DND-41 (cell line): Measurements from ENCODE around the gene AKAP10.
A peak's percentile ranks its signal among the peaks of the same experiment; 100 is the strongest.

Experiments
- ATAC-seq: fragments of 200-7000 bp; cut with Tn5 transposase; 3 replicates; pipeline ENCODE4 v1.9.1; 2021; ENCODE audit warnings: low read depth; ENCODE audit not compliant: insufficient read depth
- DNase-seq: peaks from one replicate; pipeline ENCODE4 v3.0.0-alpha.2; 2020
- H2AFZ ChIP-seq: 2 replicates; pipeline ENCODE4 v1.6.0; 2012; ENCODE audit warnings: low read depth, low read length
- H3K27ac ChIP-seq: 2 replicates; pipeline ENCODE4 v1.5.1; 2012; ENCODE audit warnings: low read length, inconsistent platforms
- H3K27me3 ChIP-seq: fragments of 200-600 bp; sonication (generic); 2 replicates; pipeline ENCODE4 v1.6.0; 2012; ENCODE audit warnings: low read length, mild to moderate bottlenecking, inconsistent platforms; ENCODE audit not compliant: insufficient read depth, poor library complexity
- H3K36me3 ChIP-seq: 2 replicates; pipeline ENCODE4 v1.5.1; 2012; ENCODE audit warnings: low read length, inconsistent platforms; ENCODE audit not compliant: insufficient read depth
- H3K4me1 ChIP-seq: 2 replicates; pipeline ENCODE4 v1.5.1; 2012; ENCODE audit warnings: mild to moderate bottlenecking, low read length; ENCODE audit not compliant: insufficient read depth
- H3K4me2 ChIP-seq: 2 replicates; pipeline ENCODE4 v1.6.0; 2012; ENCODE audit warnings: mild to moderate bottlenecking, moderate library complexity, low read length, inconsistent platforms; ENCODE audit not compliant: insufficient read depth
- H3K4me3 ChIP-seq, 2 experiments: fragments of 200-600 bp in 1 of 2; shearing (Covaris generic) in 1 of 2; 2 replicates each; pipeline ENCODE4 v1.5.1; 2012 to 2016; ENCODE audit warnings: inconsistent platforms in 2 of 2, low read length in 2 of 2, mild to moderate bottlenecking in 2 of 2, low read depth in 1 of 2, moderate library complexity in 1 of 2
- H3K79me2 ChIP-seq: 2 replicates; pipeline ENCODE4 v1.6.0; 2012; ENCODE audit warnings: low read length, inconsistent platforms; ENCODE audit not compliant: insufficient read depth
- H3K9ac ChIP-seq: 2 replicates; pipeline ENCODE4 v1.6.0; 2012; ENCODE audit warnings: low read depth, mild to moderate bottlenecking, inconsistent platforms, low read length, moderate library complexity
- H3K9me3 ChIP-seq: 2 replicates; pipeline ENCODE4 v1.5.1; 2012; ENCODE audit warnings: low read length, moderate library complexity, mild to moderate bottlenecking, inconsistent platforms; ENCODE audit not compliant: insufficient read depth, severe bottlenecking
- H4K20me1 ChIP-seq: 2 replicates; pipeline ENCODE4 v1.6.0; 2012; ENCODE audit warnings: low read length; ENCODE audit not compliant: insufficient read depth
- CTCF ChIP-seq: IDR thresholded peaks from 2 replicates; pipeline ENCODE4 v1.5.1; 2012; ENCODE audit warnings: borderline replicate concordance, low read length, moderate library complexity, mild to moderate bottlenecking; ENCODE audit not compliant: poor library complexity, severe bottlenecking; ENCODE audit errors: extremely low read depth
- EZH2 ChIP-seq: IDR thresholded peaks from 3 replicates; pipeline ENCODE4 v1.6.1; 2012; ENCODE audit warnings: borderline replicate concordance, low read depth, mild to moderate bottlenecking, moderate library complexity, low read length, inconsistent platforms; ENCODE audit not compliant: severe bottlenecking

AKAP10 gene

GRCh38 chr17:19877364-19877945 lies 100.2 kb downstream of the AKAP10 start:
- Histone ChIP-seq H3K9me3 (no peaks in the 10 kb centered on the region), H3K4me2 (no peak overlapping the region), H3K27ac (no peak overlapping the region), H3K79me2 (no peaks in the 10 kb centered on the region), H3K4me3 (no peak overlapping the region), H3K36me3 (no peaks in the 10 kb centered on the region), H4K20me1 (no peaks in the 10 kb centered on the region), H3K27me3 (no peaks in the 10 kb centered on the region), H3K9ac (no peak overlapping the region), H3K4me1 (peaks cover 16% of the 10 kb centered on the region), H2AFZ (no peak overlapping the region)
- TF ChIP-seq EZH2 (no peak), CTCF (no peak)
- DNase-seq = no peak
- no peak for ATAC-seq

GRCh38 chr17:19876529-19877161 lies 101.0 kb downstream of the AKAP10 start:
- DNase-seq (peak; percentile 85), ATAC-seq (peak; percentile 100)
- Histone ChIP-seq H3K4me3 (no peak overlapping the region), H3K9me3 (no peaks in the 10 kb centered on the region), H3K27ac (no peak overlapping the region), H3K4me2 (peak overlapping the region; percentile 41), H3K27me3 (no peaks in the 10 kb centered on the region), H3K36me3 (no peaks in the 10 kb centered on the region), H3K79me2 (no peaks in the 10 kb centered on the region), H3K9ac (no peak overlapping the region), H4K20me1 (no peaks in the 10 kb centered on the region), H3K4me1 (peaks cover 16% of the 10 kb centered on the region), H2AFZ (peak overlapping the region; percentile 22; the same call in 1 of the 2 replicates)
- TF ChIP-seq CTCF (no peak), EZH2 (no peak)

- Histone ChIP-seq H3K4me3 (no peak overlapping the region), H3K9ac (no peak overlapping the region), H3K79me2 (no peaks in the 10 kb centered on the region), H3K9me3 (no peaks in the 10 kb centered on the region), H3K36me3 (no peaks in the 10 kb centered on the region), H2AFZ (no peak overlapping the region), H3K4me1 (peaks cover 16% of the 10 kb centered on the region), H3K27me3 (no peaks in the 10 kb centered on the region), H3K27ac (no peak overlapping the region), H3K4me2 (no peak overlapping the region), H4K20me1 (no peaks in the 10 kb centered on the region)
- DNase-seq (no peak), ATAC-seq (no peak)
- TF ChIP-seq EZH2 = no peak
- TF ChIP-seq CTCF = no peak
Observed at GRCh38 chr17:19874256-19874655, 103.4 kb downstream of the AKAP10 start.
